Measurements from ENCODE around the gene HABP4.

GRCh38 chr9:96484521-96484931 lies 34.6 kb downstream of the HABP4 start:
- no peak for TF ChIP-seq CTCF (IDR thresholded peaks at IDR 0.05 in 2 of 3, conservative IDR thresholded peaks at IDR 0.05 in 1 of 3; ENCODE audit: control insufficient read depth in 2 of 3, extremely low read depth in 1 of 3, insufficient read depth in 1 of 3, low read depth in 3 of 3, low read length in 3 of 3)
- no peak for TF ChIP-seq EZH2 (IDR thresholded peaks at IDR 0.05; ENCODE audit: borderline replicate concordance, control insufficient read depth, low read depth, low read length)
- TF ChIP-seq ZBTB40 (IDR thresholded peaks at IDR 0.05; ENCODE audit: borderline replicate concordance), result no peak
- no peak for TF ChIP-seq ESRRA (IDR thresholded peaks at IDR 0.05; ENCODE audit: low read length)
- TF ChIP-seq POLR2AphosphoS5 (IDR thresholded peaks at IDR 0.05; ENCODE audit: low read length), result no peak
- TF ChIP-seq IRF5 (IDR thresholded peaks at IDR 0.05; ENCODE audit: borderline replicate concordance), result no peak

Data from GM12878 (cell line).